Mesendoderm (in vitro differentiated cells): ENCODE data around the gene FGF11.

Experiments
- DNase-seq: peaks from one replicate; pipeline ENCODE4 v3.0.0; 2013
- H2AK5ac ChIP-seq: 2 replicates; pipeline ENCODE4 v1.6.1; 2013; ENCODE audit warnings: low read length, inconsistent platforms
- H2BK120ac ChIP-seq: 2 replicates; pipeline ENCODE4 v1.6.1; 2013; ENCODE audit warnings: low read depth, mild to moderate bottlenecking, low read length, moderate library complexity, mixed read lengths
- H2BK15ac ChIP-seq: replicated peaks from 2 replicates; pipeline ENCODE4 v1.6.1; 2013; ENCODE audit warnings: low read depth, mild to moderate bottlenecking, moderate library complexity
- H2BK5ac ChIP-seq: 2 replicates; pipeline ENCODE4 v1.6.1; 2013; ENCODE audit warnings: low read length, inconsistent platforms
- H3K18ac ChIP-seq: 2 replicates; pipeline ENCODE4 v1.6.1; 2013; ENCODE audit warnings: mild to moderate bottlenecking, low read length, mixed read lengths
- H3K23ac ChIP-seq: one replicate; pipeline ENCODE4 v1.6.1; 2013; ENCODE audit warnings: low read length
- H3K27ac ChIP-seq: 2 replicates; pipeline ENCODE4 v1.5.1; 2013; ENCODE audit warnings: low read depth, mild to moderate bottlenecking, inconsistent platforms, low read length, moderate library complexity
- H3K27me3 ChIP-seq: 2 replicates; pipeline ENCODE4 v1.6.1; 2013; ENCODE audit warnings: low read length, control low read depth, mild to moderate bottlenecking, inconsistent platforms; ENCODE audit not compliant: insufficient read depth, poor library complexity
- H3K36me3 ChIP-seq: 2 replicates; pipeline ENCODE4 v1.6.1; 2013; ENCODE audit warnings: low read length, inconsistent platforms; ENCODE audit not compliant: control insufficient read depth, insufficient read depth
- H3K4ac ChIP-seq: one replicate; pipeline ENCODE4 v1.6.1; 2013; ENCODE audit warnings: low read depth, mild to moderate bottlenecking, low read length, moderate library complexity
- H3K4me1 ChIP-seq: 2 replicates; pipeline ENCODE4 v1.6.1; 2013; ENCODE audit warnings: low read depth, low read length, inconsistent platforms; ENCODE audit not compliant: control insufficient read depth
- H3K4me2 ChIP-seq: 2 replicates; pipeline ENCODE4 v1.6.1; 2013; ENCODE audit warnings: low read length
- H3K4me3 ChIP-seq: 2 replicates; pipeline ENCODE4 v1.5.1; 2013; ENCODE audit warnings: mild to moderate bottlenecking, low read length
- H3K56ac ChIP-seq: one replicate; pipeline ENCODE4 v1.6.1; 2013; ENCODE audit warnings: low read length
- H3K79me1 ChIP-seq: 2 replicates; pipeline ENCODE4 v1.6.1; 2013; ENCODE audit warnings: low read length, inconsistent platforms
- H3K79me2 ChIP-seq: 2 replicates; pipeline ENCODE4 v1.6.1; 2013; ENCODE audit warnings: mild to moderate bottlenecking, low read length; ENCODE audit not compliant: control insufficient read depth, insufficient read depth
- H3K9ac ChIP-seq: 2 replicates; pipeline ENCODE4 v1.6.1; 2013; ENCODE audit warnings: low read length, inconsistent platforms
- H4K5ac ChIP-seq: one replicate; pipeline ENCODE4 v1.6.1; 2013; ENCODE audit warnings: low read length
- H4K8ac ChIP-seq: one replicate; pipeline ENCODE4 v1.6.1; 2013; ENCODE audit warnings: low read depth, mild to moderate bottlenecking, control low read depth, low read length, moderate library complexity
- WGBS: extraction: QIAGEN DNeasy Blood & Tissue Kit; methylation state at CpG from one replicate; pipeline ENCODE4 v1.1.7; 2013; ENCODE audit warnings: low lambda C conversion rate, missing lambda C conversion rate; ENCODE audit not compliant: insufficient coverage; ENCODE audit errors: extremely low coverage; 5-methylcytosine and 5-hydroxymethylcytosine counted together

The FGF11 gene

GRCh38 chr17:7425756-7426155 is 13.6 kb upstream of the FGF11 start:
- Histone ChIP-seq H3K4me2 (no peak overlapping the region), H2BK120ac (no peak overlapping the region), H2BK5ac (no peak overlapping the region), H3K9ac (no peak overlapping the region), H2AK5ac (no peak overlapping the region), H3K79me2 (no peaks in the 10 kb centered on the region), H2BK15ac (no peak overlapping the region), H4K8ac (no peak overlapping the region), H3K36me3 (no peaks in the 10 kb centered on the region), H3K79me1 (no peaks in the 10 kb centered on the region), H3K27ac (no peak overlapping the region), H3K18ac (no peak overlapping the region), H3K4ac (no peak overlapping the region), H3K27me3 (no peaks in the 10 kb centered on the region), H3K23ac (no peak overlapping the region), H4K5ac (no peak overlapping the region), H3K56ac (no peak overlapping the region), H3K4me1 (no peaks in the 10 kb centered on the region), H3K4me3 (no peak overlapping the region)
- WGBS: no CpG with 5 or more reads among the region's 8 CpGs
- DNase-seq: no peak

DNA sequence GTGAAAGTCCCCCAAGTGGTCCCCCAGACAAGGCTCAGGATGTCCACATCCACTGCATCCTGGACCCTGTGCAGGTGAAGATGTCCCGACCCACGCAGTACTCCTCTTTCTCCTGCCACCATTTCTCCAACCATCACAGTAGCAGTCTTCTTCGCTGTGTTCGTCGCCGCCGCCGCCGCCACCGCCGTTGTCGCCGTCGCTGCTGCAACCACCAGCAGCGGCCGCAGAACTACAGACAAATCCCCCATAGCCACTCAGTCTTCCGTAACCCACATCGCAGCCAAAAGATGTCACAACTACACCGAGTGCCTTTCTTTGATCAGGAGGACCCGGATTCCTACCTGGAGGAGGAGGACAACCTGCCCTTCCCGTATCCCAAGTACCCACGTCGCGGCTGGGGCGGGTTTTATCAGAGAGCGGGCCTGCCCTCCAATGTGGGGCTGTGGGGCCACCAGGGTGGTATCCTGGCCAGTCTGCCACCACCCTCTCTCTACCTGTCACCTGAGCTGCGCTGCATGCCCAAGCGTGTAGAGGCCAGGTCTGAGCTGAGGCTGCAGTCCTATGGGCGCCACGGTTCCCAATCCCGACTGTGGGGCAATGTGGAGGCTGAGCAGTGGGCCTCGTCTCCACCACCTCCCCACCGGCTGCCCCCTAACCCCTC is 13.0 kb upstream of the FGF11 start:
- Histone ChIP-seq H3K4me3 (no peak overlapping the region), H3K79me1 (no peaks in the 10 kb centered on the region), H4K8ac (no peak overlapping the region), H2BK120ac (no peak overlapping the region), H3K56ac (no peak overlapping the region), H3K4ac (no peak overlapping the region), H3K9ac (no peak overlapping the region), H3K4me1 (no peaks in the 10 kb centered on the region), H3K23ac (no peak overlapping the region), H3K27ac (no peak overlapping the region), H2AK5ac (no peak overlapping the region), H3K4me2 (no peak overlapping the region), H2BK5ac (no peak overlapping the region), H2BK15ac (no peak overlapping the region), H4K5ac (no peak overlapping the region), H3K18ac (no peak overlapping the region), H3K27me3 (no peaks in the 10 kb centered on the region), H3K79me2 (no peaks in the 10 kb centered on the region), H3K36me3 (no peaks in the 10 kb centered on the region)
- DNase-seq: no peak
- no CpG with 5 or more reads among the region's 33 CpGs for WGBS

- Histone ChIP-seq H3K4me1 (no peaks in the 10 kb centered on the region), H3K79me2 (no peaks in the 10 kb centered on the region)
Observed at GRCh38 chr17:7426896-7427489, 12.3 kb upstream of the FGF11 start.

GRCh38 chr17:7427549-7427948 is 11.8 kb upstream of the FGF11 start:
- DNase-seq: no peak
- H3K79me2 ChIP-seq: no peaks in the 10 kb centered on the region
- H3K36me3 ChIP-seq: no peaks in the 10 kb centered on the region
- no peak overlapping the region for H2AK5ac ChIP-seq
- no peak overlapping the region for H3K4ac ChIP-seq
- H3K9ac ChIP-seq: no peak overlapping the region
- no peaks in the 10 kb centered on the region for H3K27me3 ChIP-seq
- no peak overlapping the region for H3K23ac ChIP-seq
- H4K5ac ChIP-seq: no peak overlapping the region
- no CpG with 5 or more reads among the region's 7 CpGs for WGBS
- no peak overlapping the region for H3K18ac ChIP-seq
- no peak overlapping the region for H3K56ac ChIP-seq
- H2BK120ac ChIP-seq: no peak overlapping the region
- H2BK5ac ChIP-seq: no peak overlapping the region
- no peaks in the 10 kb centered on the region for H3K79me1 ChIP-seq
- no peak overlapping the region for H2BK15ac ChIP-seq
- no peak overlapping the region for H3K4me3 ChIP-seq
- no peak overlapping the region for H3K27ac ChIP-seq
- no peaks in the 10 kb centered on the region for H3K4me1 ChIP-seq
- no peak overlapping the region for H3K4me2 ChIP-seq
- no peak overlapping the region for H4K8ac ChIP-seq

More at GRCh38 chr17:7426896-7427489, 12.3 kb upstream of the FGF11 start:
- WGBS: no CpG with 5 or more reads among the region's 29 CpGs
- Histone ChIP-seq H4K5ac (no peak overlapping the region), H3K18ac (no peak overlapping the region), H4K8ac (no peak overlapping the region), H2AK5ac (no peak overlapping the region), H3K23ac (no peak overlapping the region), H3K27ac (no peak overlapping the region), H3K56ac (no peak overlapping the region), H3K9ac (no peak overlapping the region), H2BK15ac (no peak overlapping the region), H2BK5ac (no peak overlapping the region), H3K4ac (no peak overlapping the region), H3K4me3 (no peak overlapping the region), H2BK120ac (no peak overlapping the region), H3K4me2 (no peak overlapping the region), H3K79me1 (no peaks in the 10 kb centered on the region), H3K36me3 (no peaks in the 10 kb centered on the region), H3K27me3 (no peaks in the 10 kb centered on the region)
- no peak for DNase-seq

DNA sequence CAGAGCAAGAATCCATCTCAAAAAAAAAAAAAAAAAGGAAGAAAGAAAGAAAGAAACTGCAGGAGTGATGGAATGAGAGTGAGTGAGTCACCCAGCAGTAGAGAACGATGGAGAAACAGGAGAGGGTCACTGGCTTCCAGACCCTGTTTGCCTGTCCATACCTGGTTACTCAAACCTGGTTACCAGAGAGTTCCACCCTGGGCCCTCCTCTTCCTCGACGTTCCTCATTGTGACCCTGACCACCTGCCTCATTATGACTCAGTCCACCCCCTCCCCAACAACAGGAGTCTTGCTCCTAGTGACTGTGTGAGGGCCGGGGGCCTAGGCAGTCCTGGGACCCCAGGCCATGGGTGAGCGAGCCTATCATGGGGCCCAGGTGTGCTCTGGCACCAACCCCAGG is 10.8 kb upstream of the FGF11 start, which contains the start of gene SPEM3:
TSS of gene SPEM3 (plus strand) at position 301 of the 400 bp plus-strand sequence. CDS start at position 347, 46 bp downstream.
- no peak within 1 kb of the TSS for H3K23ac ChIP-seq
- H3K9ac ChIP-seq: no peak within 1 kb of the TSS
- no peaks in the 10 kb centered on the region for H3K36me3 ChIP-seq
- no peak within 1 kb of the TSS for H3K18ac ChIP-seq
- H4K5ac ChIP-seq: no peak within 1 kb of the TSS
- no peak within 1 kb of the TSS for H2AK5ac ChIP-seq
- H3K27me3 ChIP-seq: no peaks in the 10 kb centered on the region
- no peak within 1 kb of the TSS for H2BK120ac ChIP-seq
- H2BK5ac ChIP-seq: no peak within 1 kb of the TSS
- no peak within 1 kb of the TSS for H2BK15ac ChIP-seq
- WGBS: no CpG with 5 or more reads among the region's 5 CpGs
- no peaks in the 10 kb centered on the region for H3K79me2 ChIP-seq
- H3K4me3 ChIP-seq: no peak within 1 kb of the TSS
- H4K8ac ChIP-seq: no peak within 1 kb of the TSS
- no peaks in the 10 kb centered on the region for H3K4me1 ChIP-seq
- no peak within 1 kb of the TSS for H3K27ac ChIP-seq
- H3K79me1 ChIP-seq: no peaks in the 10 kb centered on the region
- no peak within 1 kb of the TSS for H3K4ac ChIP-seq
- no peak within 1 kb of the TSS for H3K4me2 ChIP-seq
- no peak for DNase-seq
- no peak within 1 kb of the TSS for H3K56ac ChIP-seq

DNA sequence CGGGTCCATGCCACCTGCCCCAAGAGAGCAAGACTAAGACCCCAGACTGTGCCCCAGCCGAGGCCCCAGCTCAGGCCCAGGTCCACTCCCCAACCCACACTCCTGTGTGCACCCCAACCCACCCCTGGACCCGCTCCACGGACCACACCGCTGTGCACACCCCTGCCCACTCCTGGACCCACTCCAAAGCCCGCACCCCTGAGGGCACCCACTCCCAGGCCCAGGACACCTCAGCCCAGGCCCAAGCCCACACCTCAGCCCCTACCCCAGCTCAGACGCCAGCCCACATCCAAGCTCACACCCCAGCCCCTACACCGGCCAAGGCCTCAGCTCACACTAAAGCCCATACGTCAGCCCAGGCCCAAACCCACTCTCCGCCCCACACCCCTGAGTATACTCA is 9.6 kb upstream of the FGF11 start:
- H3K79me1 ChIP-seq: no peaks in the 10 kb centered on the region
- no peak overlapping the region for H4K8ac ChIP-seq
- H3K4me1 ChIP-seq: no peaks in the 10 kb centered on the region

More for the DNA sequence above, 9.6 kb upstream of the FGF11 start:
- H3K23ac ChIP-seq: no peak overlapping the region
- H2BK15ac ChIP-seq: no peak overlapping the region
- no peaks in the 10 kb centered on the region for H3K79me2 ChIP-seq
- H2BK5ac ChIP-seq: no peak overlapping the region
- H3K56ac ChIP-seq: no peak overlapping the region
- no peak overlapping the region for H3K9ac ChIP-seq
- no peak overlapping the region for H4K5ac ChIP-seq
- no peak overlapping the region for H3K4me2 ChIP-seq
- no peak for DNase-seq
- no peak overlapping the region for H2BK120ac ChIP-seq
- WGBS: no CpG with 5 or more reads among the region's 10 CpGs
- no peak overlapping the region for H3K18ac ChIP-seq
- H3K36me3 ChIP-seq: no peaks in the 10 kb centered on the region
- H3K4ac ChIP-seq: no peak overlapping the region
- H3K27me3 ChIP-seq: no peaks in the 10 kb centered on the region
- no peak overlapping the region for H3K27ac ChIP-seq
- H2AK5ac ChIP-seq: no peak overlapping the region
- no peak overlapping the region for H3K4me3 ChIP-seq
